ENCODE data around the gene FARS2.

DNA sequence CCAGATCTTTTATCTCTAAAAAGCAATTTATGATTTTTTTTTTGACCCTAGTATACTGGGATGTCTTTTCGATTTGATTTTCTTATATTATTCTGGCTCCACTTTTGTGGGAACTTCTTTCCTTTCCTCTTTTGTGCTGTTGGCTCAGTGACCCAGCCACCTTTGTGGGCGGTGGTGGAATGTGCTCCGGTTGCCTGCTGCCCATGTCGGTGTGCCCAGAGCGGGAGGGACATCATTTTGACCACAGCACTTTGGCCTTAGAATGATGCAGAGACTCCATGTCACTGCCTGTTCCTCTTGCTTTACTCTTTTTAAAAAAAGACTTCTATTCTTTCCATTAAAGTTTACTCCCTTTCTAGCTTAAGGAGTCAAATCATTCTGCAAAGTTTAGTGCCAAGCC is 198.0 kb downstream of the FARS2 start:
- TF ChIP-seq, protein P1, sequence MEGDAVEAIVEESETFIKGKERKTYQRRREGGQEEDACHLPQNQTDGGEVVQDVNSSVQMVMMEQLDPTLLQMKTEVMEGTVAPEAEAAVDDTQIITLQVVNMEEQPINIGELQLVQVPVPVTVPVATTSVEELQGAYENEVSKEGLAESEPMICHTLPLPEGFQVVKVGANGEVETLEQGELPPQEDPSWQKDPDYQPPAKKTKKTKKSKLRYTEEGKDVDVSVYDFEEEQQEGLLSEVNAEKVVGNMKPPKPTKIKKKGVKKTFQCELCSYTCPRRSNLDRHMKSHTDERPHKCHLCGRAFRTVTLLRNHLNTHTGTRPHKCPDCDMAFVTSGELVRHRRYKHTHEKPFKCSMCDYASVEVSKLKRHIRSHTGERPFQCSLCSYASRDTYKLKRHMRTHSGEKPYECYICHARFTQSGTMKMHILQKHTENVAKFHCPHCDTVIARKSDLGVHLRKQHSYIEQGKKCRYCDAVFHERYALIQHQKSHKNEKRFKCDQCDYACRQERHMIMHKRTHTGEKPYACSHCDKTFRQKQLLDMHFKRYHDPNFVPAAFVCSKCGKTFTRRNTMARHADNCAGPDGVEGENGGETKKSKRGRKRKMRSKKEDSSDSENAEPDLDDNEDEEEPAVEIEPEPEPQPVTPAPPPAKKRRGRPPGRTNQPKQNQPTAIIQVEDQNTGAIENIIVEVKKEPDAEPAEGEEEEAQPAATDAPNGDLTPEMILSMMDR (IDR thresholded peaks at IDR 0.05; ENCODE audit: low read depth, low read length): no peak
- no peak for TF ChIP-seq EZH2phosphoT487 (IDR thresholded peaks at IDR 0.05; ENCODE audit: low read depth)

All from OCI-LY3 (cell line).